GM13977 (cell line): Measurements from ENCODE around the gene C8G.

Experiments used
- DNase-seq: peaks from one replicate; pipeline ENCODE4 v3.0.0; 2012; ENCODE audit warnings: low spot score
- CTCF ChIP-seq: IDR thresholded peaks from 2 replicates; pipeline ENCODE4 v1.5.1; 2012; ENCODE audit warnings: mild to moderate bottlenecking, control low read depth; ENCODE audit not compliant: insufficient read depth; ENCODE audit errors: extremely low read depth, missing control alignments
- in situ Hi-C: fragments of 300-500 bp; cut with MboI; formaldehyde crosslinking; loops from one replicate; pipeline ENCODE4 v1.12.0; 2022; ENCODE audit warnings: low sequenced_read_pairs, low pct_unique_long_range_greater_than_20kb, mixed read lengths, inconsistent platforms; ENCODE audit not compliant: unreplicated experiment

Gene C8G

GRCh38 chr9:136995362-136995761 lies 50.3 kb downstream of the C8G start:
- in situ Hi-C loops, result no loop called here
- no peak for DNase-seq
- no peak for TF ChIP-seq CTCF

- TF ChIP-seq CTCF, result no peak
- DNase-seq, result no peak
- in situ Hi-C loops, result no loop called here
These were observed 50.8 kb downstream of the C8G start for GRCh38 chr9:136995772-136996311.
